ENCODE data around the gene GALNT13. TPM values are rescaled to one million over a fixed set of nuclear protein-coding genes. Genes with fewer than 3 reads are reported as not detected.

The GALNT13 gene
- total and polyA plus RNA-seq, 4 donors: not detected

DNA sequence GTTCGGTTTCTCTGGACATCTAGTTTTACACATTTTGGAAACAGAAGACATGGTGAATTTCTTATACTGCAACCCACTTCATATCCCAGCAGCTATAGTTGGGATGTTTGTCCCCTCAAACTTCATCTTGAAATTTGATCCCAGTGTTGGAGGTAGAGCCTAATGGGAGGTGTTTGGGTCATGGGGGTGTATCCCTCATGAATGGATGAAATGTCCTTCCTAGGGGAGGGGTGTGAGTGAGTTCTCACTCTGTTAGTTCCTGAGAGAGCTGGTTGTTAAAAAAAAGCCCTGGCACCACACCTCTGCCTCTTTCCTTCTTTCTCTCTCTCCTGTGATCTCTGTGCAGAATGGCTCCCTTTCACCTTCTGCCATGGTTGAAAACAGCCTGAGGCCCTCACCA, 457.8 kb downstream of the GALNT13 start:
- H3K9ac ChIP-seq (ENCODE audit: low read depth in 1 of 2, low read length in 2 of 2): no peak overlapping the region
- no peak overlapping the region for H3K4me3 ChIP-seq (ENCODE audit: low read depth in 1 of 3, low read length in 3 of 3)
- H3K4me1 ChIP-seq (ENCODE audit: control insufficient read depth in 4 of 4, insufficient read depth in 4 of 4, low read length in 3 of 4): no peaks in the 10 kb centered on the region
- WGBS: 88% methylated on average over 1 of the region's 1 CpG
- H3K36me3 ChIP-seq (ENCODE audit: control insufficient read depth in 4 of 4, insufficient read depth in 3 of 4, low read depth in 1 of 4, low read length in 3 of 4): no peaks in the 10 kb centered on the region
- DNase-seq (ENCODE audit: low spot score): no peak
- H3K9me3 ChIP-seq (ENCODE audit: control insufficient read depth in 4 of 4, low read length in 3 of 4): no peaks in the 10 kb centered on the region
- H3K27me3 ChIP-seq (ENCODE audit: control insufficient read depth in 4 of 4, insufficient read depth in 4 of 4, low read length in 3 of 4): peaks cover 0 to 4% (median under 1%) of the 10 kb centered on the region in 4 donors
- TF ChIP-seq, protein P1, sequence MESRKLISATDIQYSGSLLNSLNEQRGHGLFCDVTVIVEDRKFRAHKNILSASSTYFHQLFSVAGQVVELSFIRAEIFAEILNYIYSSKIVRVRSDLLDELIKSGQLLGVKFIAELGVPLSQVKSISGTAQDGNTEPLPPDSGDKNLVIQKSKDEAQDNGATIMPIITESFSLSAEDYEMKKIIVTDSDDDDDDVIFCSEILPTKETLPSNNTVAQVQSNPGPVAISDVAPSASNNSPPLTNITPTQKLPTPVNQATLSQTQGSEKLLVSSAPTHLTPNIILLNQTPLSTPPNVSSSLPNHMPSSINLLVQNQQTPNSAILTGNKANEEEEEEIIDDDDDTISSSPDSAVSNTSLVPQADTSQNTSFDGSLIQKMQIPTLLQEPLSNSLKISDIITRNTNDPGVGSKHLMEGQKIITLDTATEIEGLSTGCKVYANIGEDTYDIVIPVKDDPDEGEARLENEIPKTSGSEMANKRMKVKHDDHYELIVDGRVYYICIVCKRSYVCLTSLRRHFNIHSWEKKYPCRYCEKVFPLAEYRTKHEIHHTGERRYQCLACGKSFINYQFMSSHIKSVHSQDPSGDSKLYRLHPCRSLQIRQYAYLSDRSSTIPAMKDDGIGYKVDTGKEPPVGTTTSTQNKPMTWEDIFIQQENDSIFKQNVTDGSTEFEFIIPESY (IDR thresholded peaks at IDR 0.05): no peak
- TF ChIP-seq, protein P2, sequence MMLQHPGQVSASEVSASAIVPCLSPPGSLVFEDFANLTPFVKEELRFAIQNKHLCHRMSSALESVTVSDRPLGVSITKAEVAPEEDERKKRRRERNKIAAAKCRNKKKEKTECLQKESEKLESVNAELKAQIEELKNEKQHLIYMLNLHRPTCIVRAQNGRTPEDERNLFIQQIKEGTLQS (IDR thresholded peaks at IDR 0.05): no peak
- TF ChIP-seq HNF4G (IDR thresholded peaks at IDR 0.05) (no peak), RXRA (IDR thresholded peaks at IDR 0.05) (no peak), EGR1 (IDR thresholded peaks at IDR 0.05; ENCODE audit: low read depth in 2 of 2) (no peak), RAD21 (IDR thresholded peaks at IDR 0.05) (no peak), YY1 (IDR thresholded peaks at IDR 0.05) (no peak), SP1 (IDR thresholded peaks at IDR 0.05) (no peak), FOXA1 (IDR thresholded peaks at IDR 0.05) (no peak), FOXA2 (IDR thresholded peaks at IDR 0.05) (no peak), GABPA (IDR thresholded peaks at IDR 0.05 in 1 of 2, conservative IDR thresholded peaks at IDR 0.05 in 1 of 2) (no peak), TAF1 (conservative IDR thresholded peaks at IDR 0.05) (no peak)
- TF ChIP-seq, protein P3, sequence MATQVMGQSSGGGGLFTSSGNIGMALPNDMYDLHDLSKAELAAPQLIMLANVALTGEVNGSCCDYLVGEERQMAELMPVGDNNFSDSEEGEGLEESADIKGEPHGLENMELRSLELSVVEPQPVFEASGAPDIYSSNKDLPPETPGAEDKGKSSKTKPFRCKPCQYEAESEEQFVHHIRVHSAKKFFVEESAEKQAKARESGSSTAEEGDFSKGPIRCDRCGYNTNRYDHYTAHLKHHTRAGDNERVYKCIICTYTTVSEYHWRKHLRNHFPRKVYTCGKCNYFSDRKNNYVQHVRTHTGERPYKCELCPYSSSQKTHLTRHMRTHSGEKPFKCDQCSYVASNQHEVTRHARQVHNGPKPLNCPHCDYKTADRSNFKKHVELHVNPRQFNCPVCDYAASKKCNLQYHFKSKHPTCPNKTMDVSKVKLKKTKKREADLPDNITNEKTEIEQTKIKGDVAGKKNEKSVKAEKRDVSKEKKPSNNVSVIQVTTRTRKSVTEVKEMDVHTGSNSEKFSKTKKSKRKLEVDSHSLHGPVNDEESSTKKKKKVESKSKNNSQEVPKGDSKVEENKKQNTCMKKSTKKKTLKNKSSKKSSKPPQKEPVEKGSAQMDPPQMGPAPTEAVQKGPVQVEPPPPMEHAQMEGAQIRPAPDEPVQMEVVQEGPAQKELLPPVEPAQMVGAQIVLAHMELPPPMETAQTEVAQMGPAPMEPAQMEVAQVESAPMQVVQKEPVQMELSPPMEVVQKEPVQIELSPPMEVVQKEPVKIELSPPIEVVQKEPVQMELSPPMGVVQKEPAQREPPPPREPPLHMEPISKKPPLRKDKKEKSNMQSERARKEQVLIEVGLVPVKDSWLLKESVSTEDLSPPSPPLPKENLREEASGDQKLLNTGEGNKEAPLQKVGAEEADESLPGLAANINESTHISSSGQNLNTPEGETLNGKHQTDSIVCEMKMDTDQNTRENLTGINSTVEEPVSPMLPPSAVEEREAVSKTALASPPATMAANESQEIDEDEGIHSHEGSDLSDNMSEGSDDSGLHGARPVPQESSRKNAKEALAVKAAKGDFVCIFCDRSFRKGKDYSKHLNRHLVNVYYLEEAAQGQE (IDR thresholded peaks at IDR 0.05): no peak
- TF ChIP-seq, protein P4, sequence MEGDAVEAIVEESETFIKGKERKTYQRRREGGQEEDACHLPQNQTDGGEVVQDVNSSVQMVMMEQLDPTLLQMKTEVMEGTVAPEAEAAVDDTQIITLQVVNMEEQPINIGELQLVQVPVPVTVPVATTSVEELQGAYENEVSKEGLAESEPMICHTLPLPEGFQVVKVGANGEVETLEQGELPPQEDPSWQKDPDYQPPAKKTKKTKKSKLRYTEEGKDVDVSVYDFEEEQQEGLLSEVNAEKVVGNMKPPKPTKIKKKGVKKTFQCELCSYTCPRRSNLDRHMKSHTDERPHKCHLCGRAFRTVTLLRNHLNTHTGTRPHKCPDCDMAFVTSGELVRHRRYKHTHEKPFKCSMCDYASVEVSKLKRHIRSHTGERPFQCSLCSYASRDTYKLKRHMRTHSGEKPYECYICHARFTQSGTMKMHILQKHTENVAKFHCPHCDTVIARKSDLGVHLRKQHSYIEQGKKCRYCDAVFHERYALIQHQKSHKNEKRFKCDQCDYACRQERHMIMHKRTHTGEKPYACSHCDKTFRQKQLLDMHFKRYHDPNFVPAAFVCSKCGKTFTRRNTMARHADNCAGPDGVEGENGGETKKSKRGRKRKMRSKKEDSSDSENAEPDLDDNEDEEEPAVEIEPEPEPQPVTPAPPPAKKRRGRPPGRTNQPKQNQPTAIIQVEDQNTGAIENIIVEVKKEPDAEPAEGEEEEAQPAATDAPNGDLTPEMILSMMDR (IDR thresholded peaks at IDR 0.05; ENCODE audit: low read depth, low read length, missing input control): no peak
- no peak overlapping the region for H3K27ac ChIP-seq (ENCODE audit: low read depth in 1 of 2, low read length in 2 of 2)

DNA sequence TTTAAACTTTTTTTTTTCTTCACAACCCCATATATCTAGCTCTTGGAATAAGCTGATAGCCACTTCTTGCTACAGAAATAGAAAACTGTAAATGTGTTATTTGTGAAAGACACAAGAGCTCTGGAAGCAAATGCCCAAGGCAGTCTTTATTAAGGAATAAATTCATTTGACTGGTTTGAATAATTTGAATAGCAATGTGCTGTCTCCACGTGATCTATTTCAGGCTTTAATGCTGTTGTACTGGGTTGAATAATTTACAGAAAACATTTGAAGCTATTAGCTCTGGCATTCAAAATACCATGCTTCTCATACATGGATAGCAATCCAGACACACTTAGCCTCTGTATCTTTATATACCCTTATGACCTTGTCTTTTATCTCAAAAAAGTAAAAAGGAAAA, 460.1 kb downstream of the GALNT13 start:
- H3K36me3 ChIP-seq (ENCODE audit: control insufficient read depth in 4 of 4, insufficient read depth in 3 of 4, low read depth in 1 of 4, low read length in 3 of 4): no peaks in the 10 kb centered on the region
- H3K27me3 ChIP-seq (ENCODE audit: control insufficient read depth in 4 of 4, insufficient read depth in 4 of 4, low read length in 3 of 4): peaks cover 0 to 4% (median under 1%) of the 10 kb centered on the region in 4 donors
- TF ChIP-seq, protein P4 (IDR thresholded peaks at IDR 0.05; ENCODE audit: low read depth, low read length, missing input control): no peak
- TF ChIP-seq TAF1 (conservative IDR thresholded peaks at IDR 0.05): no peak
- TF ChIP-seq FOXA2 (IDR thresholded peaks at IDR 0.05): no peak
- TF ChIP-seq HNF4G (IDR thresholded peaks at IDR 0.05): no peak
- no peak for TF ChIP-seq SP1 (IDR thresholded peaks at IDR 0.05)
- TF ChIP-seq, protein P3 (IDR thresholded peaks at IDR 0.05): no peak
- TF ChIP-seq GABPA (IDR thresholded peaks at IDR 0.05 in 1 of 2, conservative IDR thresholded peaks at IDR 0.05 in 1 of 2): no peak
- TF ChIP-seq NR2F2 (IDR thresholded peaks at IDR 0.05): no peak
- WGBS: 57% methylated on average over 1 of the region's 1 CpG
- no peak overlapping the region for H3K9ac ChIP-seq (ENCODE audit: low read depth in 1 of 2, low read length in 2 of 2)
- DNase-seq (ENCODE audit: low spot score): no peak
- no peak overlapping the region for H3K27ac ChIP-seq (ENCODE audit: low read depth in 1 of 2, low read length in 2 of 2)
- no peaks in the 10 kb centered on the region for H3K4me1 ChIP-seq (ENCODE audit: control insufficient read depth in 4 of 4, insufficient read depth in 4 of 4, low read length in 3 of 4)
- H3K9me3 ChIP-seq (ENCODE audit: control insufficient read depth in 4 of 4, low read length in 3 of 4): no peaks in the 10 kb centered on the region
- H3K4me3 ChIP-seq (ENCODE audit: low read depth in 1 of 3, low read length in 3 of 3): no peak overlapping the region

All from liver (tissue), 9 donors.